ENCODE results near the gene SPEM3. TPM values are rescaled to one million over a fixed set of nuclear protein-coding genes. Genes with fewer than 3 reads are reported as not detected.

Gene SPEM3
- total and polyA plus RNA-seq, 8 donors, result not detected

- 85% methylated on average over 7 of the region's 7 CpGs for WGBS, 2 donors
- H3K27me3 ChIP-seq, result no peaks in the 10 kb centered on the region
- peaks cover 5 to 17% (median 5%) of the 10 kb centered on the region in 3 donors for H3K4me1 ChIP-seq
- H3K27ac ChIP-seq, result no peak overlapping the region
- intact Hi-C loops (cut with DNase I), result loop anchor here in 2 of 3 donors (5.0 kb wide), 1 partner anchor 34 kb away; the partner anchor contains the start of gene ZBTB4 (in 2 of the 2)
- H3K4me3 ChIP-seq, result no peak overlapping the region
- H3K36me3 ChIP-seq, result no peaks in the 10 kb centered on the region
- no peaks in the 10 kb centered on the region for H3K9me3 ChIP-seq
- FAIRE-seq, result no peak
- no peak for DNase-seq
- TF ChIP-seq CTCF (IDR thresholded peaks at IDR 0.05), result no peak
- no peak for ATAC-seq
These were observed 15.1 kb downstream of the SPEM3 start for GRCh38 chr17:7443499-7444485.

GRCh38 chr17:7444682-7445618 is 16.3 kb downstream of the SPEM3 start, which contains the start of gene CHRNB1:
CHRNB1 (plus strand) TSS chr17:7445061; CDS start chr17:7445128, 67 bp downstream.
- 4 to 6% methylated on average over 49 to 51 of the region's 51 CpGs for WGBS, 2 donors
- peak; percentile 80 to 94 (median 88) for DNase-seq
- Histone ChIP-seq H3K27me3 (no peaks in the 10 kb centered on the region), H3K9me3 (no peaks in the 10 kb centered on the region), H3K4me3 (peak within 1 kb of the TSS; percentile 18 to 63 (median 58)), H3K36me3 (no peaks in the 10 kb centered on the region), H3K4me1 (peaks cover 0 to 11% (median 0%) of the 10 kb centered on the region in 3 donors), H3K27ac (peak within 1 kb of the TSS; percentile 22 to 64 (median 42))
- TF ChIP-seq CTCF (IDR thresholded peaks at IDR 0.05), result no peak
- no peak for FAIRE-seq
- peak; percentile 92 to 96 (median 94) for ATAC-seq
- intact Hi-C loops (cut with DNase I), result loop anchor here in 2 of 3 donors (5.0 kb wide), 1 partner anchor 32 kb away; the partner anchor contains the start of gene ZBTB4 (in 2 of the 2)

DNA sequence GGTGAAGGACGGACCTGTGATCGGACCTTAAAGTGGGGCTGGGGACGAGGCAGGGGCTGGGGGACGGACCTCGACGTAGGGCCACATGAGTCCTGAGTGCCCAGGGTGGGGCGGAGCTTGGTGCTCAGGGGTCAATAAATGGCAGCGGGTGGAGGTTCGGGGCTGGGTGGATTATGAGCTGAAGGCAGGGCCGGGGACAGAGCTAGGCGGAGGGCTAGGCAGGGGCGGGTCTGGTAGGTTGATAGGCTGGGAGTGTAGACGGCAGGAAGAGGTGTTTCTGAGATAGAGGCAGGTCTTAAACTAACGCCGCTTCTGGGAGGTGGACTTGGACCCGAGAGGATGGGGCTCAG is 16.9 kb downstream of the SPEM3 start:
- peak overlapping the region in 1 of 4 donors; percentile 29 for H3K27ac ChIP-seq
- WGBS, 2 donors, result 3 to 4% methylated on average over 16 of the region's 16 CpGs
- peak in 1 of 6 donors; percentile 69 for DNase-seq

DNA sequence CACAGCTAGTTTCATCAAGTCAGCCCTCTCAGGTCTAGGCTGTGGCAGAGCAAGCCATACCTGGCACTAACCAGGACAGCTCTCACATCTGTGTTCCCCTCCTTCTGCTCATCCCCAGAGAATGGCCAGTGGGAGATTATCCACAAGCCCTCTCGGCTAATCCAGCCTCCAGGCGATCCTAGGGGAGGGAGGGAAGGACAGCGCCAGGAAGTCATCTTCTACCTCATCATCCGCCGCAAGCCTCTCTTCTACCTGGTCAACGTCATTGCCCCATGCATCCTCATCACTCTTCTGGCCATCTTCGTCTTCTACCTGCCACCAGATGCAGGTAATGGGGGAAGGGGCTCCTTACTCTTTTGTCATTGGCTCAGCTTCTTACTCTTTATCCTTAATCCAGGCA is 19.8 kb downstream of the SPEM3 start:
- TF ChIP-seq CTCF (IDR thresholded peaks at IDR 0.05), result no peak
- H3K27me3 ChIP-seq, result no peaks in the 10 kb centered on the region
- no peak overlapping the region for H3K4me3 ChIP-seq

More for the DNA sequence above, 16.9 kb downstream of the SPEM3 start:
- Histone ChIP-seq H3K4me3 (peak overlapping the region; percentile 18 to 63 (median 58)), H3K27me3 (no peaks in the 10 kb centered on the region), H3K4me1 (peaks cover 0 to 7% (median 0%) of the 10 kb centered on the region in 3 donors), H3K36me3 (no peaks in the 10 kb centered on the region), H3K9me3 (no peaks in the 10 kb centered on the region)
- intact Hi-C loops (cut with DNase I), result no loop called here
- no peak for TF ChIP-seq CTCF (IDR thresholded peaks at IDR 0.05)
- FAIRE-seq, result no peak
- ATAC-seq, result peak; percentile 53 to 66 (median 62)

More for the DNA sequence above, 19.8 kb downstream of the SPEM3 start:
- WGBS, 2 donors, result 91 to 96% methylated on average over 7 of the region's 7 CpGs
- Histone ChIP-seq H3K9me3 (no peaks in the 10 kb centered on the region), H3K4me1 (peaks cover 0 to 5% (median 0%) of the 10 kb centered on the region in 3 donors), H3K27ac (no peak overlapping the region), H3K36me3 (no peaks in the 10 kb centered on the region)
- FAIRE-seq, result no peak
- DNase-seq, result no peak
- intact Hi-C loops (cut with DNase I), result no loop called here
- ATAC-seq, result no peak
